C1 segment of cervical spinal cord (tissue), 14 donors: ENCODE measurements around the gene FOXK1.
"Not testable (repeated sequence)": the region's sequence is repeated elsewhere in the genome, so short reads cannot be mapped to it uniquely, and the experiment has no call there.

ENCODE experiments used
- DNase-seq, 14 donors: peaks; one replicate each; lab custom pipeline; 2025; lab: John Stamatoyannopoulos, UW

FOXK1 gene

DNA sequence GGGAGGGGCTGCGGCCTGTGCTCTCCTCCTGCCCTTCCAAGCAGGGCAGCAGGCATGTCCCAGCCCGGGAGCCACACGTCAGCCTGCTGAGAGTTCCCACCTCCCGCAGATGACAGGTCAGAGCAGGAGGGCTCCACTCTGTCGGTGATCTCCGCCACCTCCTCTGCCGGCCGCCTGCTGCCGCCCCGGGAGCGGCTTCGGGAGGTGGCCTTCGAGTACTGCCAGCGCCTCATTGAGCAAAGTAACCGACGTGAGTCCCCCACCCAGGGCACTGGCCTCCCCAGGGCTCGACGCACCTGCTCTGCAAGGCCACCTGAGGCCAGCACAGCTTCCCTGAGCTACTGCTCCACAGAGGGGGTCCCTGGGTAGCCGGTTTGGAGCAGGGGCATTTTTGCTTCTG, 102.7 kb downstream of the FOXK1 start:
- no peak for DNase-seq

DNA sequence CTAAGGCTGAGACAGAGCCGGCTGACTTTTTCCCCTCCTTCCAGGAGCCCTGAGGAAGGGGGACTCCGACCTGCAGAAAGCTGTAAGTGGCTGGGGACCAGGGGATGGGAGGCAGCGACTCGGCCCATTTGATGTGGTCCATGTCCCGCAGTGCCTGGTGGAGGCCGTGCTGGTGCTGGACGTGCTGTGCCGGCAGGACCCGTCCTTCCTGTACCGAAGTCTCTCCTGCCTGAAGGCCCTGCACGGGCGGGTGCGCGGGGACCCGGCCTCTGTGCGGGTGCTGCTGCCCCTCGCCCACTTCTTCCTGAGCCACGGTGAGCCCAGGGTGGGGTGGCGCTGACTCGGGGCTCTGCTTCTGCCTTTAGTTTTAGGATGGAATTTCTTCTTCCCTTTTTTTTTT, 103.3 kb downstream of the FOXK1 start:
- no peak for DNase-seq

DNA sequence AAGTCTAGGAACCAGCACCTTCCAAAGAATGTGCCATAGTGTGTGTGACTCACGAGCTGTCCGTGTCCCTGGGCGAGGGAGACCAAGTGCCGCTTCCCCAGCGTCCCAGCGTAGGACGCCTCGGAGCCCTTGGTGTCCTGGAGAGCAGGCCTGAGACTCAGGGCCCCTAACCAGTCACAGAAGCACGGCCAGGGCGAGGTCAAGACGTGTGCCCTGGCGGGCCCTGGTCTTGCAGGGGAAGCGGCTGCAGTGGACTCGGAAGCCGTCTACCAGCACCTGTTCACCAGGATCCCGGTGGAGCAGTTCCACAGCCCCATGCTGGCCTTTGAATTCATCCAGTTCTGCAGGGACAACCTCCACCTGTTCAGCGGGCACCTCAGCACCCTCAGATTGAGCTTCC, 103.9 kb downstream of the FOXK1 start:
- no peak for DNase-seq

DNA sequence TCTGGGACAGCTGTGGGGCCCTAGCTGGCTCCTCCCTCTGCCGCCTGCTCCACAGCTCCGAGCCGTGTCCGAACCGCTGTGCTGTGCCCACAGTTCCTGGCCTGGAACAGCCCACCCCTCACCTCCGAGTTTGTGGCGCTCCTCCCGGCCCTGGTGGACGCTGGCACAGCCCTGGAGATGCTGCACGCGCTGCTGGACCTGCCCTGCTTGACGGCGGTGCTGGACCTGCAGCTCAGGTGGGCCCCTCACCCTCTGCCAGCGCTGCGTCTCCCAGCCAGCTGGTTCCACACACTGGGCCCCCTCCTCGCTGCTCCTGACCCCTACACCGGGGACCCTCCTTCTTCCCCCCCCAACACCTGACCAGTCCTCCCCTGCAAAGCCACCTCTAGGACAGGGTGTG, 105.4 kb downstream of the FOXK1 start:
- no peak for DNase-seq

DNA sequence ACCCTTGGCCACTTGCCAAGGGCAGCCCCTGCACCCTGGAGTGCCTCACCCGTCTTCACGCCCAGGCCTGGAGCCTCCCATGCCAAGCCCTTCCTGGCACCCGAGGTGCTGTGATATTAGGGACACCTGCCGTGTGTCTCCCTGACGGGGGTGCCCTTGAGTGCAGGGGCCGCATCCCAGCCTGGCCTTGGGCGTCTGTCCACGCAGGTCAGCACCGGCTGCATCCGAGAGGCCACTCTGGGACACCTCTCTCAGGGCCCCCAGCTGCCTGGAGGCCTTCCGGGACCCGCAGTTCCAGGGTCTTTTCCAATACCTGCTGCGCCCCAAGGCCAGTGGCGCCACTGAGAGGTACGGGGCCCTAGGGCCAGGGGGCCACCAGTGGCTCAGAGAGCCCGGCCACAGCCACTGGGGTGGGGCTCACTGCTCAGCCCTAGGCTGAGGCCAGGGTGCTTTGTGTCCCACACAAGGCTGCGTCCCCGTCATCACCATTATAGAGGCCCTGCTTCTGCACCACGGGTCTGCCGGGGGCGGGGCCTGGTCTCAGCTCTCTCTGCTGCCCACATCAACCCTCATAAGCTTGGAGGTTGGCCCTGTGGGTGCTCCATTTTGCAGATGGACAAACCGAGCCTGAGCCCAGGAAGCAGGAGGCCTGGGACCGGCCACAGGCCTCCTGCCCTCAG, 106.0 kb downstream of the FOXK1 start:
- no peak for DNase-seq

DNA sequence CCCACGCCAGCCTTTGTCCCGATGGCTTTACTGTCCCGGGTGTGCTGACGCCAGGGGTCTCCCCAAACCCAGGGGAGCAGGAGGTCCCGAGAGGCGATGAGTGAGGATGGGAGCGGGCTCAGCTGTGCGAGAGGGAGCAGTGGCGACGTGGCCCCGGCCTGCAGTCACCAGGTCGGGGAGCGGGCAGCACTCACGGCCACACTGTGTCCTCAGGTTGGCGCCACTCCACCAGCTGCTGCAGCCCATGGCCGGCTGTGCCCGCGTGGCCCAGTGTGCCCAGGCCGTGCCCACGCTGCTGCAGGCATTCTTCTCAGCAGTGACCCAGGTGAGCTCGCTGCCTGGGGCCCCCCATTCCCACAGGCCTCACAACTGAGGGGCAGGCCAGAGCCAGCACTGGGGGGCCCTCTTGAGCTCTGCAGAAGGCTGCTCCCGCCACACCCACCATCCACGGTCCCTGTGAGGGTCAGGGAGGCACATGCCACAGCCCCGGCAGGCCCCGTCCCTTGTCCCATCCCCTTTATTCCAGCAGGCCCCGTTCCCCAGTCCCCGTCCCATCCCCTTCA, 106.6 kb downstream of the FOXK1 start:
- DNase-seq = no peak

DNA sequence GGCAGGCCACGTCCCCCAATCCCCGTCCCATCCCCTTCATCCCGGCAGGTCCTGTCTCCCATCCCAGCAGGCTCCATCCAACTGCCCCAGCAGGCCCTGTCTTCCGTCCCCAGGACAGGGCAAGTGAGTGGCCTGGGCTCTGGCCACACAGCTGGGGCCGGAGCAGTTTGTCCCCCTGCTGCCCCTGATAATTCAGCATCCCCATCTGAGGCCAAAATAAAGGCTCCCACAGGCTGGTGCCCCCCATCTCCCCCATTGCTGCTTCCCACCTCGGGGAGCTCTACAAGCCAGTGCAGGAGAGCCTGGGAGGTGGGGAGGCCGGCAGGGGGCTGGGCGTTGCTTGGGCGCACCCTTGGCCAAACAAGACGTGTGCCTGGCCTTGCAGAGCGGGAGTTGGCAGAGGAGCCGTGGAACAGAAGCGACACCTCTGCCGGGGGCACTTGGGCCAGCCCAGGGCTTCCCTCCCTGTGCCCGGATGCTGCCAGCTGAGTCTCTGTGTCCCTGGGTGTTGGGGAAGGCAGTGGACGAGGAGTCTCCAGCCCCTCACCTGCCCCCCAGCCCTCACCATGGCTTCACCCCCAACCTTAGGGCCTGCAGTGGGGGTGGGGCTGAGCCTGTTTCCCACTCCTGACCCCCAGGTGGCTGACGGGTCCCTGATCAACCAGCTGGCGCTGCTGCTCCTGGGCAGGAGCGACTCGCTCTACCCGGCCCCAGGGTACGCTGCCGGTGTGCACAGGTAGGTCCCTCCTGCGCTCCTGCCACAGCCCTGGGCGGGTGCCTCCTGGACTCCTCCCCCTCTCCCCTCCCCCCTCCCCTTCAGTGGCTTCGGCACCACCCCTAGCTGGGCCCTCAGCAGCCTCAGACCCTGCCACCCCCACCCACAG, 107.3 kb downstream of the FOXK1 start:
- DNase-seq = no peak

DNA sequence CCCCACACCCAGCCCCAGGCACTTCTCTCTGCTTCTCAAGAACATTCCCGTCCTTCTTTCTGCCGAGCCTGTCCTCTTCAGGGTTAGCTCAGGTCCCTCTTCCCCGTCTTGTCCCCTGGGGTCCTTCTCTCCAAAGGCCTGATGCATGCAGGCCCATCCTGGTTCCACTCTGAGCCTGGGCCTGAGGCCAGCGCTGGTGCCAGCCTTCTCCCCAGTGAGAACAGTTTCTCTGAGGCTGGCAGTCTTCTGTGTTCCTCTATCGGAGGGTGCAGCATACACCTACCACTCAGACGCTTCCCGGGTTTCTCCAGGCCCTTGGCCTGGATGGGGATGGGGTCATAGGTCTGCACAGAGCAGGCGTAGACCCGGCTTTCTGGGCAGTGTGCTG, 108.0 kb downstream of the FOXK1 start:
- peak in 2 of 14 donors; percentile 17 to 57 for DNase-seq

DNA sequence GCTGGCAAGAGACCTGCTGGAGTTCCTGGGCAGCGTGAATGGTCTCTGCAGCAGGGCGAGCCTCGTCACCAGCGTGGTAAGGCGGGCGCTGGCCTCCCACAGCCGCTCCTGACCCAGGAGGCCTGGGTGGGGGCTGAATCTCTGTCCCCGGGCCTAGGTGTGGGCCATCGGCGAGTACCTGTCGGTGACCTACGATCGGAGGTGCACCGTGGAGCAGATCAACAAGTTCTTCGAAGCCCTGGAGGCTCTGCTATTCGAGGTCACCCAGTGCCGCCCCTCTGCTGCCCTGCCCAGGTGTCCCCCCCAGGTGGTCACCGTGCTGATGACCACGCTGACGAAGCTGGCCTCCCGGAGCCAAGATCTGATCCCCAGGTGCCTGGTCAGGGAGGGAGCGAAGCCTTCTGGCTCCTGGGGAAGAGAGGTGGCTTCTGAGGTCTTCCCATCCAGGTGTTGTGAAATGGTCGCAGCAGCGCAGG, 108.5 kb downstream of the FOXK1 start:
- no peak for DNase-seq

DNA sequence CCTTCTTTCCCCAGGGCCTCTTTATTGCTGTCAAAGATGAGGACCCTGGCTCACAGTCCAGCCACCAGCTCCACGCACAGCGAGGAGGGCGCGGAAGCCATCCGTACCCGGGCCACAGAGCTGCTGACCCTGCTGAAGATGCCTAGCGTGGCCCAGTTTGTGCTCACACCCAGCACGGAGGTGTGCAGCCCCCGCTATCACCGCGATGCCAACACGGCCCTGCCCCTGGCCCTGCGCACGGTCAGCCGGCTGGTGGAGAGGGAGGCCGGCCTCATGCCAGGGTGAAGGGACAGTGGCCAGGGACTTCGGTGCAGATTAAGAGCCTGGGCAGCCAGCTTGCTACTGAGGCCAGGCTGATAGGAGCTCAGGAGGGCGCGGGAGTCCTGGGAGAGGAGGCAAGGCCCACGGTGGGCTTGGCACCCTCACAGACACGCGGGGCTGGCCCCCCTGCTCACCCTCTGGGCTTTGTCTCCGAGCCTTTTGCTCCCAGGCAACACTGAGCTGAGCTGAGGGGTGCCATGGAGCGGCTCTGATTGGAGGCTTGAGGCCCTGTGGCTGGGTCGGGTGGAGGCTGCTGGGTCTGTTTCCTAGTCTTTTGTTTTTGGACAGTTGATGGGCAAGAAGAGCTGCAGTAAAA, 109.1 kb downstream of the FOXK1 start:
- peak in 1 of 14 donors; percentile 29 for DNase-seq

DNA sequence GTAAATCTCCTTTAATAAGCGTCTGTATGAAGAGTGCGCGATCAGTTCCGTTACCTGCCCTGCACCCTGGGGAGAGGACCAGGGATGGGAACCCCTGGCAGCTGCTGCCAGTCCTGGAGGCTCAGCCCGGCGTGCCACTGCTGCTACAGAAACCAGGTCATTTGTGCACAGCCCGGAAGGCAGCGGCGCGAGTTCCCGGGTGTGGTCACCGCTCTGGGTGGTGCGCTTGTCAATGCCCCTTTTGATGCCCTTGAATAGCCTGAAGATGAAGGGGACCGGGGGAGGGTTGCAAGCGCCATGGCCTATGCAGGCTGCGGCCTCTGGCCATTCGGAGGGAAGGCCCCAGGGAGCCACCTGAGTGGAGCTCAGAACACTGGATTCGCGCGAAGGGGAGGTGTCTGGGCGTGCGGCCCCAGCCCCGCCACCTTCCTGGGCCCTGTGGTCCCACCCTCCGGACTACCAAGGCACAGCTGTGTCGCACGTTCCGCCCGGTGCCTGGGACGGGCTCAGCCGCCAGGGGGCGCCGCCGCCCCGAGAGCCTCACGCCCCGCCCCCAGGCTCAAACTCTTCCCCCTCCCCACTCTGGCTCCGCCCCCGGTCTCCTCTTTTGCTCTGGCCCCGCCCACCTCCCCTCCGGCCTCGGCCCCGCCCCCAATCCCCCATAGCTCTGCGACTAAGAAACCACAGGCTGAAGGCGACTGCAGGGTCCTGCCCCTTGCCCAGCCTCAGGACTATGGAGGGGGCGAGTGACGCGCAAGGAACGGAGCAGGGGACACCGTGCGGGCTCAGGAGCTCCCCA, 109.8 kb downstream of the FOXK1 start:
- DNase-seq = peak in 11 of 14 donors; percentile 19 to 80 (median 43)

DNA sequence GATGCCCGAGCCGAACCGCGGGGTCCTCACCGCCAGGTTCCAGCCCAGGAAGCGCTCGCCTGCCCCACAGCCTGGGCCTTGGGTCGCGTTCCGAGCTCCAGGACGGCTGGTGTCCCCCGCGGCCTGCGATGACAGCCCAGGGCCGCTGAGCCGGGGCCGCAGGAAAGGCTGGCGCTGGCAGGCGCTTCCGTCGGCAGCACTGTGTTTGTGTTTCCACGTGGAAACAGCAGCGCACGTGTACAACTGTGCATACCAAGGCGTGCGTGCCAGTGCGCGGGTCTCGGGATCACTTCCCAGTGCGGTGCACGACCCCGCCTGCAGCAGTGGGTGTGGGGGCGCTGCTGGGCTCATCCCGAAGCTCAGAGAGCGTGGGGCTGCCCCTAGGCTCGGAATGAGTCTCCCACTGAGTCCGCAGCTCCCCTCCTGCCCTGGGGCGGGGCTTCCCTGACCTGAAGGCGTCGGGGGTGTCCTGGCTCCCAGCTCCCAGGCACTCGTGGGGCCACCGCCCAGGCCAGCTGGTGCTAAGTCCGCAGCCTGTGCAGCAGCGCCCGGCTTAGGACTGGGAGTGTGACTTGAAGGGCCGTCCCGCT, 110.5 kb downstream of the FOXK1 start:
- peak in 1 of 14 donors; percentile 37 for DNase-seq

DNA sequence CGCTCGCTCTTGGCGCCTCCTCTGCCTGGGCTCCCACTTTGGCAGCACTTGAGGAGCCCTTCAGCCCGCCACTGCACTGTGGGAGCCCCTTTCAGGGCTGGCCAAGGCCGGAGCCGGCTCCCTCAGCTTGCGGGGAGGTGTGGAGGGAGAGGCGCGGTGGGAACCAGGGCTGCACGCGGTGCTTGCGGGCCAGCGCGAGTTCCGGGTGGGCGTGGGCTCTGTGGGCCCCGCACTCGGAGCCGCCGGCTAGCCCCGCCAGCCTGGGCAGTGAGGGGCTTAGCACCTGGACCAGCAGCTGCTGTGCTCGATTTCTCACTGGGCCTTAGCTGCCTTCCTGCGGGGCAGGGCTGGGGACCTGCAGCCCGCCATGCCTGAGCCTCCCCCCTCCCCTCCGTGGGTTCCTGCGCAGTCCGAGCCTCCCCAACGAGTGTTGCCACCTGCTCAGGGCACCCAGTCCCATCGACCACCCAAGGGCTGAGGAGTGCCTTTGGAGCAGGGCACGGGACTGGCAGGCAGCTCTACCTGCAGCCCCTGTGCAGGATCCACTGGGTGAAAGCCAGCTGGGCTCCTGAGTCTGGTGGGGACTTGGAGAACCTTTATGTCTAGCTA, 111.4 kb downstream of the FOXK1 start:
- DNase-seq = not testable (repeated sequence)

DNA sequence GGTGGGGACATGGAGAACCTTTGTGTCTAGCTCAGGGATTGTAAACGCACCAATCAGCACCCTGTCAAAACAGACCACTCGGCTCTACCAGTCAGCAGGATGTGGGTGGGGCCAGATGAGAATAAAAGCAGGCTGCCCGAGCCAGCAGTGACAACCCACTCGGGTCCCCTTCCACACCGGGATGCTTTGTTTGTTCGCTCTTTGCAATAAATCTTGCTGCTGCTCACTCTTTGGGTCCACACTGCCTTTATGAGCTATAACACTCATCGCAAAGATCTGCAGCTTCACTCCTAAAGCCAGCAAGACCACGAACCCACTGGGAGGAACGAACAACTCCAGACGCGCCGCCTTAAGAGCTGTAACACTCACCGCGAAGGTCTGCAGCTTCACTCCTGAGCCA, 112.1 kb downstream of the FOXK1 start:
- DNase-seq = not testable (repeated sequence)

DNA sequence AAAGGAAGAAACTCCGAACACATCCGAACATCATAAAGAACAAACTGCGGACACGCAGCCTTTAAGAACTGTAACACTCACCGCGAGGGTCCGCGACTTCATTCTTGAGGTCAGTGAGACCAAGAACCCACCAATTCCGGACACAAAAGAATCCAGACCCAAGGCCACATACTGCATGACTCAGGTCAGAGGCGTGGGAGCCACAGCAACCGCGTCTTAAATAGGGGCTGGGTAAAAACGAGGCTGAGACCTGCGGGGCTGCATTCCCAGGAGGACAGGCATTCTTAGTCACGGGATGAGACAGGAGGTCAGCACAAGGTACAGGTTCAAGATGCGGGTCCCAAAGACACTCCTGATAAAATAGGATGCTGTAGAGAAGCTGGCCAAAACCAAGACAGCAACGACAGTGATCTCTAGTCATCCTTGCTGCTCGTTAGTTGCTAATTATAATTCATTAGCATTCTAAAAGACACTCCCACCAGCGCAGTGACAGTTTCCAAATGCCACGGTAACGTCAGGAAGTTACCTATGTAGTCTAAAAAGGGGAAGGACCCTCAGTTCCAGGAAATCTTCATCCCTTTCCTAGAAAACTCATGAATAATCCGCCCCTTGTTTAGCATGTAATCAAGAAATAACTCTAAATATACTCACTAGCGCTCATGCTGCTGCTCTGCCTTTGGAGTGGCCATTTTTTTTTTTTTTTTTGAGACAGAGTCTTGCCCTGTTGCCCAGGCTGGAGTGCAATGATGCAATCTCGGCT, 112.7 kb downstream of the FOXK1 start:
- no peak for DNase-seq

DNA sequence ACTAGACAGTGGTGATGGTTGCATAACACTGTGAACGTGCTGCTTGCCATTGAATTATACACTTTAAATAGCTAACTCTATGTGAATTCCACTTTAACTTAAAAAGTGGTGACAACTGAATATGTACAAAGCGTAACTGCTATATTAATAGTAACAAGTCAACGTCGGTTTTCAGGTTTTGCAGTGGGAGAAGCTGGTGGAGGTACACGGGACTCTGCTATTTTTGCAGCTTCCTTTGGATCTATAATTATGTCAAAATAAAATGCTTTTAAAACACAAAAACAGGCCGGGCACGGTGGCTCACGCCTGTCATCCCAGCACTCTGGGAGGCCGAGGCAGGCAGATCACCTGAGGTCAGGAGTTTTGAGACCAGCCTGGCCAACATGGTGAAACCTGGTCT, 114.4 kb downstream of the FOXK1 start:
- no peak for DNase-seq

DNA sequence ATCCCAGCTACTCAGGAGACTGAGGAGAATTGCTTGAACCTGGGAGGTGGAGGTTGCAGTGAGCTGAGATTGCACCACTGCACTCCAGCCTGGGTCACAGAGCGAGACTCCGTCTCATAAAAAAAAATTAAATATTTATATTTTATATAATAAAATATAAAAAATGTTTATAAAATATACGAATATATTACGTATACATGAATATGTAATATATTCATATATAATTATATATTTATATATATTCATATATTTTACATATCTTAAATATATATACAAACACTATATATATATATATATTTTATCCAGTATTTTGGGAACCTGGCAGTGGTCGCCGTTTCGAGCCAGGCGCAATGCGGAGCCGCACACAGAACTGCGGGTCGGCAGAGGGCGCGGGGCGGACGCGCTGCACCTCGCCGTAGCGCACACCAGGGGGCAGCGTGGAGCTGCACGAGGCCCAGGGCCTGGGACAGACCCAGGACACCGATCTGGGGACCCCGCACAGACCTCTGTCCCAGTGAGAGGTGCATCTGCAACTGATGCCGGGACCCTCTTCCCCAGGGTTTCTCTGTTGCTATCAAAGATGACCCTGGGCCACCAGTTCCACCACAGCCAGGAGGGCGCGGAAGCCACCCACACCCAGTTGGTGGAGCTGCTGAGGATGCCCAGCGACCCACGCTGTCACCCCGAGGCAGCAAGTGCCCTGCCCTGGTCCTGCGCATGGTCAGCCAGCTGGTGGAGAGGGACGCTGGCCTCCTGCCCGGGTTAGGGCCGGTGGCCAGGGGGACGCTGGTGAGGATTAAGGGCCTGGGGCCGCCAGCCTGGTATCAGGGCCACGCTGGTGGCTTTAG, 116.0 kb downstream of the FOXK1 start:
- peak in 11 of 14 donors; percentile 3 to 54 (median 25) for DNase-seq

DNA sequence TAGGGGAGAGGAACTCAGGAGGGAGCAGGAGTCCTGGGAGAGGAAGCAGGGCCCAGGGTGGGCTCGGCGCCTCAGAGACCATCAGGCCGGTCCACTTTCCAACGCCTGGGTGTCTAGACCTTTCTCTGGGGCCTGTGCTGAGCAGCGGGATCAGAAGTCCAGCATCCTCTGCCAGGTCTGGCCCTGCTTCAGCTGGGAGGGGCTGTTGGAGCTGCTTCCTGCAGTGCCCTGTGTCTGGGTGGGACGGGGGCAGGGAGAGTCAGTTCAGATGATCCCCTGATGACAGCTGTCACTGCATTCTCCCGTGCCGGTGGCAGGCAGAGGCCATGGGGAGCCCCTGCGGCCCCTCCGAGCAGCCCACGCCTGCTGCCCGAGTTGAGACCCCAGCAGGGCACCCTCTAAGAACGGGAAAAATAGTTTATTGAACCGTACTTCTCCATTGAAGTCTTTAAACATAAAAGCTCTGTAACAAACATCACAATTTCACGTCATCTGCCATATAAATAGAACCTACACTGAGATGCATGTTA, 116.7 kb downstream of the FOXK1 start:
- DNase-seq = peak in 1 of 14 donors; percentile 45
